GM12878 (cell line): ENCODE results near the gene MCEE. TPM values are rescaled to one million over a fixed set of nuclear protein-coding genes. Genes with fewer than 3 reads are reported as not detected.

ENCODE experiments used
- CEBPB ChIP-seq, 2 experiments: fragments of 150-350 bp in 1 of 2; IDR thresholded peaks; 2 replicates each; pipeline ENCODE4 v1.6.1; 2012 to 2014; ENCODE audit warnings: low read depth in 2 of 2, low read length in 2 of 2, borderline replicate concordance in 1 of 2, inconsistent platforms in 1 of 2
- CHD2 ChIP-seq: IDR thresholded peaks from 2 replicates; pipeline ENCODE4 v1.6.1; 2011; ENCODE audit warnings: low read depth, low read length, improper control_type of control experiment, borderline replicate concordance
- CREM ChIP-seq: IDR thresholded peaks from 2 replicates; pipeline ENCODE4 v1.6.1; 2014; ENCODE audit warnings: antibody characterized with exemption, low read depth
- EZH2 ChIP-seq: IDR thresholded peaks from 2 replicates; pipeline ENCODE4 v1.6.1; 2012; ENCODE audit warnings: low read depth, mild to moderate bottlenecking, control low read depth, inconsistent platforms, low read length, borderline replicate concordance; ENCODE audit not compliant: control insufficient read depth
- FOXM1 ChIP-seq: IDR thresholded peaks from 2 replicates; pipeline ENCODE4 v1.6.1; 2012; ENCODE audit warnings: low read depth, mild to moderate bottlenecking, inconsistent platforms, low read length, moderate library complexity
- HDAC6 ChIP-seq: fragments of 200-600 bp; sonication (generic); IDR thresholded peaks from one replicate; pipeline ENCODE4 v1.8.0; 2017; ENCODE audit warnings: antibody characterized with exemption; ENCODE audit not compliant: unreplicated experiment
- HDGF ChIP-seq: fragments of 450-650 bp; IDR thresholded peaks from 2 replicates; pipeline ENCODE4 v1.6.1; 2016; ENCODE audit warnings: antibody characterized with exemption
- HSF1 ChIP-seq: fragments of 150-350 bp; IDR thresholded peaks from 2 replicates; pipeline ENCODE4 v1.6.1; 2014; ENCODE audit warnings: mild to moderate bottlenecking, low read depth, low read length
- IRF3 ChIP-seq: fragments of 450-650 bp; IDR thresholded peaks from 2 replicates; pipeline ENCODE4 v1.6.1; 2014; ENCODE audit warnings: mild to moderate bottlenecking
- IRF5 ChIP-seq: fragments of 450-650 bp; IDR thresholded peaks from 2 replicates; pipeline ENCODE4 v1.6.1; 2017; ENCODE audit warnings: borderline replicate concordance
- JUNB ChIP-seq: IDR thresholded peaks from 2 replicates; pipeline ENCODE4 v1.6.1; 2016; ENCODE audit warnings: antibody characterized with exemption, mild to moderate bottlenecking
- JUND ChIP-seq: IDR thresholded peaks from 2 replicates; pipeline ENCODE4 v1.6.1; 2012; ENCODE audit warnings: low read depth, mild to moderate bottlenecking, low read length, improper control_type of control experiment, moderate library complexity
- MAX ChIP-seq: IDR thresholded peaks from 2 replicates; pipeline ENCODE4 v1.6.1; 2012; ENCODE audit warnings: low read depth, low read length, improper control_type of control experiment
- MEF2A ChIP-seq: IDR thresholded peaks from 2 replicates; pipeline ENCODE4 v1.6.1; 2011; ENCODE audit warnings: low read depth, mild to moderate bottlenecking, low read length, moderate library complexity; ENCODE audit not compliant: insufficient read depth
- NBN ChIP-seq: fragments of 450-650 bp; IDR thresholded peaks from 2 replicates; pipeline ENCODE4 v1.6.1; 2016
- NR2C1 ChIP-seq: fragments of 450-650 bp; IDR thresholded peaks from 2 replicates; pipeline ENCODE4 v1.6.1; 2017; ENCODE audit warnings: antibody characterized with exemption, mild to moderate bottlenecking, moderate library complexity
- NR2F1 ChIP-seq: fragments of 450-650 bp; conservative IDR thresholded peaks from 2 replicates; pipeline ENCODE4 v1.6.1; 2017; ENCODE audit warnings: mild to moderate bottlenecking
- PAX5 ChIP-seq: IDR thresholded peaks from 2 replicates; pipeline ENCODE4 v1.6.1; 2011; ENCODE audit warnings: low read depth, low read length, borderline replicate concordance
- PML ChIP-seq: IDR thresholded peaks from 2 replicates; pipeline ENCODE4 v1.6.1; 2012; ENCODE audit warnings: low read length, inconsistent platforms
- POLR2AphosphoS5 ChIP-seq: IDR thresholded peaks from 2 replicates; pipeline ENCODE4 v1.6.1; 2011; ENCODE audit warnings: mild to moderate bottlenecking, low read length, inconsistent platforms
- RELA ChIP-seq: fragments of 450-650 bp; IDR thresholded peaks from 2 replicates; pipeline ENCODE4 v1.8.0; 2014; ENCODE audit warnings: borderline replicate concordance; ENCODE audit not compliant: partially characterized antibody
- SMARCA5 ChIP-seq: fragments of 450-650 bp; IDR thresholded peaks from 2 replicates; pipeline ENCODE4 v1.6.1; 2017; ENCODE audit warnings: mild to moderate bottlenecking
- TBL1XR1 ChIP-seq: IDR thresholded peaks from 2 replicates; pipeline ENCODE4 v1.6.1; 2012; ENCODE audit warnings: low read depth, low read length, improper control_type of control experiment
- TCF12 ChIP-seq: IDR thresholded peaks from 2 replicates; pipeline ENCODE4 v1.6.1; 2011; ENCODE audit warnings: low read depth, mild to moderate bottlenecking, low read length
- USF1 ChIP-seq: IDR thresholded peaks from 2 replicates; pipeline ENCODE4 v1.6.1; 2011; ENCODE audit warnings: borderline replicate concordance, low read depth, mild to moderate bottlenecking, moderate library complexity, mixed read lengths, low read length; ENCODE audit not compliant: insufficient read depth; ENCODE audit errors: extremely low read length
- YBX1 ChIP-seq: fragments of 450-650 bp; IDR thresholded peaks from 2 replicates; pipeline ENCODE4 v1.6.1; 2016; ENCODE audit warnings: antibody characterized with exemption
- ZNF207 ChIP-seq: fragments of 450-650 bp; IDR thresholded peaks from 2 replicates; pipeline ENCODE4 v1.6.1; 2014; ENCODE audit warnings: antibody characterized with exemption, mild to moderate bottlenecking, borderline replicate concordance
- polyA plus RNA-seq, 11 experiments: library from polyadenylated mRNA; depleted of rRNA in 4 of 11; unstranded in 6 of 11; stranded (reverse) in 5 of 11; fragments of >200 nt; fragmentation: Nextera tagmentation in 4 of 11; fragmentation: Illumina TruSeq in 1 of 11; extraction: Ambion mirVana in 4 of 11; extraction: Trizol in 1 of 11; gene quantifications; 1 replicate in 1 of 11; 2 replicates in 10 of 11; pipeline versions ENCODE4 v1.2.1 to v1.2.3, GENCODE V29; 2011 to 2016; ENCODE audit warnings: inconsistent platforms in 2 of 11, missing spikeins in 2 of 11, low read depth in 1 of 11
- total RNA-seq, 4 experiments: library from RNA; depleted of rRNA in 3 of 4; stranded (reverse); fragments of >200 nt in 3 of 4; fragmentation: Illumina TruSeq in 1 of 4; extraction: Trizol in 1 of 4; gene quantifications; 2 replicates each; pipeline versions ENCODE4 v1.2.1 to v1.2.3, GENCODE V29; 2013 to 2021

MCEE gene
- total and polyA plus RNA-seq, 10 of the 15 experiments (the other 5 are each of a cell fraction or from before 2014, with no cell fraction given) = 17.3 to 63.4 (median 20.9) TPM

- TF ChIP-seq USF1 (no peak), JUNB (peak; percentile 50; the same call in 1 of the 2 replicates), CHD2 (peak; percentile 20; the same call in 1 of the 2 replicates), NBN (peak; percentile 96), PAX5 (peak; percentile 15; the same call in 1 of the 2 replicates), CEBPB (IDR thresholded peaks at IDR 0.05; ENCODE audit: borderline replicate concordance in 1 of 2, low read depth in 2 of 2, low read length in 2 of 2) (no peak), IRF3 (no peak), PML (no peak), HDGF (peak; percentile 31; the same call in 1 of the 2 replicates), ZNF207 (no peak), SMARCA5 (peak; percentile 61; the same call in 1 of the 2 replicates), MAX (no peak; the same call in 1 of the 2 replicates), TCF12 (0 out of 2 replicates have a peak, but pooled peaks have one; percentile 10), RELA (peak; percentile 63), YBX1 (no peak), JUND (0 out of 2 replicates have a peak, but pooled peaks have one; percentile 15), CREM (peak; percentile 51; the same call in 1 of the 2 replicates), POLR2AphosphoS5 (peak; percentile 71), EZH2 (no peak), IRF5 (no peak), NR2F1 (peak; percentile 70), MEF2A (0 out of 2 replicates have a peak, but pooled peaks have one; percentile 33), FOXM1 (no peak), HSF1 (no peak), TBL1XR1 (no peak), HDAC6 (no peak), NR2C1 (no peak)
Measured at GRCh38 chr2:71071681-71072398, 58.2 kb downstream of the MCEE start (continued).
